Keratinocyte (primary cell): ENCODE measurements around the gene OVAAL. TPM values are rescaled to one million over a fixed set of nuclear protein-coding genes. Genes with fewer than 3 reads are reported as not detected.
A peak's percentile ranks its signal among the peaks of the same experiment; 100 is the strongest.

Experiments
- DNase-seq: peaks from one replicate; pipeline ENCODE4 v3.0.0-alpha.2; 2011; ENCODE audit warnings: low read depth, missing footprints, low spot score
- FAIRE-seq: peaks from 2 replicates; lab custom pipeline; 2011; peaks lifted over from hg19 to GRCh38; lab: Jason Lieb, UNC
- H2AFZ ChIP-seq: 2 replicates; pipeline ENCODE4 v1.6.0; 2012; ENCODE audit warnings: low read length, control low read depth, inconsistent platforms; ENCODE audit not compliant: control insufficient read depth
- H3K27ac ChIP-seq: 2 replicates; pipeline ENCODE4 v1.5.1; 2011; ENCODE audit warnings: low read length; ENCODE audit not compliant: control insufficient read depth, insufficient read depth
- H3K27me3 ChIP-seq: 3 replicates; pipeline ENCODE4 v1.6.0; 2011; ENCODE audit warnings: low read length; ENCODE audit not compliant: control insufficient read depth, insufficient read depth; ENCODE audit errors: extremely low read depth
- H3K36me3 ChIP-seq, 2 experiments: 2 replicates in 1 of 2; 3 replicates in 1 of 2; pipeline ENCODE4 v1.5.1; 2011; ENCODE audit warnings: low read length in 2 of 2, mild to moderate bottlenecking in 1 of 2; ENCODE audit not compliant: control insufficient read depth in 2 of 2, insufficient read depth in 2 of 2; ENCODE audit errors: extremely low read depth in 1 of 2
- H3K4me1 ChIP-seq: 3 replicates; pipeline ENCODE4 v1.5.1; 2011; ENCODE audit warnings: low read length; ENCODE audit not compliant: control insufficient read depth, insufficient read depth; ENCODE audit errors: extremely low read depth
- H3K4me2 ChIP-seq: 3 replicates; pipeline ENCODE4 v1.6.0; 2011; ENCODE audit warnings: low read depth, low read length; ENCODE audit not compliant: control insufficient read depth, insufficient read depth; ENCODE audit errors: extremely low read depth
- H3K4me3 ChIP-seq, 3 experiments: fragments of 200-600 bp in 1 of 3; sonication (generic) in 1 of 3; 2 replicates in 2 of 3; 3 replicates in 1 of 3; pipeline ENCODE4 v1.5.1; 2011 to 2016; ENCODE audit warnings: low read length in 3 of 3, mild to moderate bottlenecking in 3 of 3, control low read depth in 2 of 3, inconsistent platforms in 1 of 3, low read depth in 1 of 3, mixed read lengths in 1 of 3, mixed run types in 1 of 3, moderate library complexity in 1 of 3; ENCODE audit not compliant: control insufficient read depth in 2 of 3, insufficient read depth in 2 of 3; ENCODE audit errors: extremely low read depth in 1 of 3
- H3K79me2 ChIP-seq: 2 replicates; pipeline ENCODE4 v1.6.0; 2012; ENCODE audit warnings: low read length; ENCODE audit not compliant: control insufficient read depth, insufficient read depth
- H3K9ac ChIP-seq: 3 replicates; pipeline ENCODE4 v1.6.0; 2011; ENCODE audit warnings: low read length; ENCODE audit not compliant: control insufficient read depth, insufficient read depth; ENCODE audit errors: extremely low read depth
- H3K9me1 ChIP-seq: 3 replicates; pipeline ENCODE4 v1.6.0; 2011; ENCODE audit warnings: low read length; ENCODE audit not compliant: control insufficient read depth, insufficient read depth; ENCODE audit errors: extremely low read depth
- H3K9me3 ChIP-seq: 2 replicates; pipeline ENCODE4 v1.5.1; 2012; ENCODE audit warnings: low read depth, low read length; ENCODE audit not compliant: control insufficient read depth
- H4K20me1 ChIP-seq: 3 replicates; pipeline ENCODE4 v1.6.0; 2011; ENCODE audit warnings: low read length; ENCODE audit not compliant: control insufficient read depth, insufficient read depth; ENCODE audit errors: extremely low read depth
- EZH2 ChIP-seq: IDR thresholded peaks from one replicate; pipeline ENCODE4 v1.6.1; 2012; ENCODE audit warnings: inconsistent platforms, mild to moderate bottlenecking, low read length, moderate library complexity
- dilution Hi-C: fragments of 300-500 bp; cut with MboI; formaldehyde crosslinking; loops from one replicate; pipeline ENCODE4 v1.7.0; 2020; ENCODE audit warnings: low sequenced_read_pairs; ENCODE audit not compliant: extremely low pct_ligation_motif_present
- polyA plus RNA-seq, 5 experiments: library from polyadenylated mRNA; depleted of rRNA in 3 of 5; stranded (reverse) in 3 of 5; stranded (forward) in 1 of 5; unstranded in 1 of 5; fragments of >200 nt; gene quantifications; 1 replicate in 1 of 5; 2 replicates in 3 of 5; 3 replicates in 1 of 5; pipeline versions ENCODE4 v1.2.1 to v1.2.3, GENCODE V29; 2011 to 2012; ENCODE audit warnings: missing spikeins in 2 of 5, low read depth in 1 of 5, low replicate concordance in 1 of 5
- TF ChIP-seq, protein P1 (sequence below), 3 experiments: IDR thresholded peaks in 1 of 3; conservative IDR thresholded peaks in 1 of 3; optimal IDR thresholded peaks in 1 of 3; 2 replicates in 2 of 3; 3 replicates in 1 of 3; pipeline versions ENCODE3 to v1.5.1; 2011; ENCODE audit warnings: low read length in 3 of 3, mild to moderate bottlenecking in 3 of 3, moderate library complexity in 2 of 3, control low read depth in 1 of 3, inconsistent platforms in 1 of 3; ENCODE audit not compliant: insufficient read depth in 2 of 3; ENCODE audit errors: extremely low read depth in 1 of 3

Gene OVAAL
- polyA plus RNA-seq, 1 donor (not counting 4 experiments of a cell fraction or from before 2014, with no cell fraction given), result not detected

DNA sequence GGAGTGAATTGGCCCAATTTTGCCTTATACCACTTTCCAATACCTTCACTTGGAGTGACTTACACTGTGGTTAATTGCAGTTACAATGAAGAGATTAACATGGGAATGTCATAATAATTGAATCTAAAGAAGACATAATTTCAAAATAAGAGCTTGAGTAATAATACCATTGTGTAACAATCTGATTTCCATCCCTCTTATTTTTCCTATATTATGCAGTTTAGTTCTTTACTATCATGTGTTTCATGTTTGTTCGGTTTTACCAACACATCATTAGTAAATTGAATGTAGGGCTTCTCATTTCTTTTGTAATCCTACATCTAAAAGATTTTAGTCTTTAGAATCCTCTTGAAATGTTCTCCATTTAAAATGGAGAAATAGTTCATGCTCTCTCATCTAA is 53.9 kb downstream of the OVAAL start:
- no peaks in the 10 kb centered on the region for H4K20me1 ChIP-seq
- no peak overlapping the region for H2AFZ ChIP-seq
- TF ChIP-seq EZH2, result no peak
- TF ChIP-seq, protein P1, sequence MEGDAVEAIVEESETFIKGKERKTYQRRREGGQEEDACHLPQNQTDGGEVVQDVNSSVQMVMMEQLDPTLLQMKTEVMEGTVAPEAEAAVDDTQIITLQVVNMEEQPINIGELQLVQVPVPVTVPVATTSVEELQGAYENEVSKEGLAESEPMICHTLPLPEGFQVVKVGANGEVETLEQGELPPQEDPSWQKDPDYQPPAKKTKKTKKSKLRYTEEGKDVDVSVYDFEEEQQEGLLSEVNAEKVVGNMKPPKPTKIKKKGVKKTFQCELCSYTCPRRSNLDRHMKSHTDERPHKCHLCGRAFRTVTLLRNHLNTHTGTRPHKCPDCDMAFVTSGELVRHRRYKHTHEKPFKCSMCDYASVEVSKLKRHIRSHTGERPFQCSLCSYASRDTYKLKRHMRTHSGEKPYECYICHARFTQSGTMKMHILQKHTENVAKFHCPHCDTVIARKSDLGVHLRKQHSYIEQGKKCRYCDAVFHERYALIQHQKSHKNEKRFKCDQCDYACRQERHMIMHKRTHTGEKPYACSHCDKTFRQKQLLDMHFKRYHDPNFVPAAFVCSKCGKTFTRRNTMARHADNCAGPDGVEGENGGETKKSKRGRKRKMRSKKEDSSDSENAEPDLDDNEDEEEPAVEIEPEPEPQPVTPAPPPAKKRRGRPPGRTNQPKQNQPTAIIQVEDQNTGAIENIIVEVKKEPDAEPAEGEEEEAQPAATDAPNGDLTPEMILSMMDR (optimal IDR thresholded peaks at IDR 0.05 in 1 of 3, IDR thresholded peaks at IDR 0.05 in 1 of 3, conservative IDR thresholded peaks at IDR 0.05 in 1 of 3; ENCODE audit: extremely low read depth in 1 of 3, insufficient read depth in 2 of 3, low read length in 3 of 3), result no peak
- H3K9ac ChIP-seq, result no peak overlapping the region
- H3K9me1 ChIP-seq, result peaks cover 3% of the 10 kb centered on the region
- H3K79me2 ChIP-seq, result no peaks in the 10 kb centered on the region
- no peaks in the 10 kb centered on the region for H3K27me3 ChIP-seq
- H3K36me3 ChIP-seq, result no peaks in the 10 kb centered on the region
- DNase-seq (no peak), FAIRE-seq (no peak)
- H3K4me1 ChIP-seq, result peaks cover 50% of the 10 kb centered on the region
- H3K27ac ChIP-seq, result peak overlapping the region; percentile 80
- H3K4me2 ChIP-seq, result no peak overlapping the region
- dilution Hi-C loops, result no loop called here
- no peak overlapping the region for H3K4me3 ChIP-seq
- H3K9me3 ChIP-seq, result no peaks in the 10 kb centered on the region

DNA sequence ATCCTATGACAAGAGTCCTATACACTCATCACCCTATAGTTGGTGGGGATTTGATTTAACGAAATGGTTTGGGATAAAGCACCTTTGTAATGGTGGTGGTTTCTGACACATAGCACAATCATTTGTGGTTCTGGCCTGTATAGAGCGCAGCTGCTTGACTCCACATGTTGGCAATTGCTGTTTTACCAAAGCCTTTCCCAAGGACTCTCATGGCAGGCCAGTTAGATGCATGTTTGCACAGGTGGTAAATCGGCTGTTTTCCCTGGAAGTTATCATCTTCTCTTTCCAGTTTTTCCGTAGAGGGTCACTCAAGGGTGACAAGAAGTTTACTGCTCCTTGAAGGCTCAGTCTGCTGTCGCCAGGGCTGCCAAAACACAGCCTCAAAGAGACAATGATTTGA is 56.0 kb downstream of the OVAAL start:
- FAIRE-seq, result peak; percentile 97
- H3K4me1 ChIP-seq, result peaks cover 48% of the 10 kb centered on the region
- dilution Hi-C loops, result no loop called here

More for the DNA sequence above, 56.0 kb downstream of the OVAAL start:
- peak overlapping the region; percentile 74 for H3K27ac ChIP-seq
- H2AFZ ChIP-seq, result peak overlapping the region; percentile 69
- no peaks in the 10 kb centered on the region for H3K36me3 ChIP-seq
- peak overlapping the region; percentile 67 for H3K4me2 ChIP-seq
- peak overlapping the region; percentile 40 for H3K9ac ChIP-seq
- no peak for TF ChIP-seq EZH2
- DNase-seq, result peak; percentile 44
- no peaks in the 10 kb centered on the region for H3K27me3 ChIP-seq
- peaks cover under 1% of the 10 kb centered on the region for H3K9me1 ChIP-seq
- no peaks in the 10 kb centered on the region for H4K20me1 ChIP-seq
- H3K9me3 ChIP-seq, result no peaks in the 10 kb centered on the region
- no peak overlapping the region for H3K4me3 ChIP-seq
- H3K79me2 ChIP-seq, result no peaks in the 10 kb centered on the region
